ENCODE data around the gene SIGLEC11.

SIGLEC11 gene

GRCh38 chr19:49904136-49904535, 56.8 kb downstream of the SIGLEC11 start:
- DNase-seq (ENCODE audit: low spot score): no peak

Measured in kidney capillary endothelial cell (primary cell).